H1 (cell line): ENCODE results near the gene PIK3CA. TPM values are rescaled to one million over a fixed set of nuclear protein-coding genes. Genes with fewer than 3 reads are reported as not detected.

Experiments used
- CHD7 ChIP-seq: fragments of 300-600 bp; sonication (generic); IDR thresholded peaks from 2 replicates; pipeline ENCODE4 v1.7.1; 2012; ENCODE audit warnings: low read length, moderate library complexity, mild to moderate bottlenecking, inconsistent platforms; ENCODE audit not compliant: insufficient replicate concordance
- JUN ChIP-seq: IDR thresholded peaks from 2 replicates; pipeline ENCODE4 v1.6.1; 2011; ENCODE audit warnings: low read depth, mild to moderate bottlenecking, improper control_type of control experiment, low read length
- KDM1A ChIP-seq: fragments of 200-600, 300-600 bp; sonication (generic); IDR thresholded peaks from 2 replicates; pipeline ENCODE4 v1.7.1; 2016; ENCODE audit warnings: mild to moderate bottlenecking, low read length, borderline replicate concordance
- RFX5 ChIP-seq: IDR thresholded peaks from 2 replicates; pipeline ENCODE4 v1.6.1; 2011; ENCODE audit warnings: low read depth, low read length, improper control_type of control experiment, borderline replicate concordance
- SIX5 ChIP-seq: IDR thresholded peaks from 2 replicates; pipeline ENCODE4 v1.6.1; 2011; ENCODE audit warnings: mild to moderate bottlenecking, low read depth, low read length
- polyA plus RNA-seq, 7 experiments: library from polyadenylated mRNA; depleted of rRNA in 3 of 7; stranded (reverse) in 5 of 7; unstranded in 2 of 7; fragments of >200 nt in 5 of 7; fragments of 200-250 nt in 2 of 7; gene quantifications; 1 replicate in 5 of 7; 2 replicates in 1 of 7; 4 replicates in 1 of 7; pipeline versions ENCODE4 v1.2.1 to v1.2.3, GENCODE V29; 2011 to 2013; ENCODE audit warnings: missing spikeins in 2 of 7, mixed read lengths in 2 of 7
- total RNA-seq: library from RNA; stranded (reverse); fragmentation: NEBNext Ultra II Directional; extraction: Animal tissue kit (Norgen Biotek cat#: 25700); gene quantifications from 2 replicates; pipeline ENCODE4 v1.2.1, GENCODE V29; 2021

PIK3CA gene
- total and polyA plus RNA-seq, 2 of the 8 experiments (the other 6 are each of a cell fraction or from before 2014, with no cell fraction given), result 1.6 to 11.3 TPM

GRCh38 chr3:179105881-179106280, 42.3 kb upstream of the PIK3CA start (continued):
- no peak for TF ChIP-seq CHD7
- no peak for TF ChIP-seq JUN
- TF ChIP-seq KDM1A, result no peak
- TF ChIP-seq SIX5, result no peak
- no peak for TF ChIP-seq RFX5
